Measurements from ENCODE around the gene LYPLAL1. TPM values are rescaled to one million over a fixed set of nuclear protein-coding genes. Genes with fewer than 3 reads are reported as not detected.
"Not testable (repeated sequence)": the region's sequence is repeated elsewhere in the genome, so short reads cannot be mapped to it uniquely, and the experiment has no call there.

Gene LYPLAL1
- total RNA-seq, 1 donor from 2014 or later = 15.8 TPM

GRCh38 chr1:219161371-219161770 is 12.3 kb upstream of the LYPLAL1 start:
- intact Hi-C loops (cut with micrococcal nuclease) = no loop called here

- intact Hi-C loops (cut with micrococcal nuclease) = no loop called here
Observed at GRCh38 chr1:219163401-219163954, 10.2 kb upstream of the LYPLAL1 start.

GRCh38 chr1:219171192-219171935 is 2.3 kb upstream of the LYPLAL1 start:
- intact Hi-C loops (cut with micrococcal nuclease) = loop anchor here (5.0 to 10.0 kb wide), 4 partner anchors 291 to 1539 kb away; partner anchors contain the start of genes GPATCH2, RAB3GAP2, SPATA17 and TGFB2

- intact Hi-C loops (cut with micrococcal nuclease) = loop anchor here (1.0 to 10.0 kb wide), 6 partner anchors 289 to 1541 kb away; partner anchors contain the start of genes EPRS1, GPATCH2, RAB3GAP2 and RRP15
Observed at GRCh38 chr1:219172821-219173220, 857 bp upstream of the LYPLAL1 start.

- intact Hi-C loops (cut with micrococcal nuclease) = loop anchor here (1.0 to 10.0 kb wide), 6 partner anchors 289 to 1541 kb away; partner anchors contain the start of genes EPRS1, GPATCH2, RAB3GAP2 and RRP15
Observed at GRCh38 chr1:219173434-219173757, 282 bp upstream of the LYPLAL1 start.

GRCh38 chr1:219174460-219175211 is 958 bp downstream of the LYPLAL1 start:
- intact Hi-C loops (cut with micrococcal nuclease) = loop anchor here (2.0 to 10.0 kb wide), 5 partner anchors 14 to 1542 kb away; partner anchors contain the start of genes GPATCH2, RAB3GAP2, SPATA17 and TGFB2

GRCh38 chr1:219175212-219175564 is 1.5 kb downstream of the LYPLAL1 start:
- intact Hi-C loops (cut with micrococcal nuclease) = loop anchor here (2.0 to 10.0 kb wide), 2 partner anchors 14 to 1100 kb away; partner anchors contain the start of gene RAB3GAP2

- intact Hi-C loops (cut with micrococcal nuclease) = loop anchor here (10.0 kb wide), 1 partner anchor 1099 kb away; the partner anchor contains the start of gene RAB3GAP2
Observed at GRCh38 chr1:219176168-219176567, 2.5 kb downstream of the LYPLAL1 start.

- intact Hi-C loops (cut with micrococcal nuclease) = loop anchor here (10.0 kb wide), 1 partner anchor 1097 kb away; the partner anchor contains the start of gene RAB3GAP2
Observed at GRCh38 chr1:219177363-219177762, 3.7 kb downstream of the LYPLAL1 start.

- intact Hi-C loops (cut with micrococcal nuclease) = loop anchor here (10.0 kb wide), 1 partner anchor 1097 kb away; the partner anchor contains the start of gene RAB3GAP2
Observed at GRCh38 chr1:219177940-219178339, 4.3 kb downstream of the LYPLAL1 start.

- intact Hi-C loops (cut with micrococcal nuclease) = loop anchor here (10.0 kb wide), 1 partner anchor 1096 kb away; the partner anchor contains the start of gene RAB3GAP2
Observed at GRCh38 chr1:219179293-219179692, 5.6 kb downstream of the LYPLAL1 start.

- intact Hi-C loops (cut with micrococcal nuclease) = no loop called here
Observed at GRCh38 chr1:219184337-219184736, 10.7 kb downstream of the LYPLAL1 start.

GRCh38 chr1:219185486-219186117 is 11.9 kb downstream of the LYPLAL1 start:
- intact Hi-C loops (cut with micrococcal nuclease) = no loop called here

GRCh38 chr1:219188331-219188803 is 14.7 kb downstream of the LYPLAL1 start:
- intact Hi-C loops (cut with micrococcal nuclease) = loop anchor here (2.0 kb wide), 1 partner anchor 14 kb away; no protein-coding TSS in a partner anchor

- intact Hi-C loops (cut with micrococcal nuclease) = loop anchor here (2.0 kb wide), 1 partner anchor 14 kb away; no protein-coding TSS in a partner anchor
Observed at GRCh38 chr1:219189021-219189824, 15.5 kb downstream of the LYPLAL1 start.

- intact Hi-C loops (cut with micrococcal nuclease) = loop anchor here (2.0 kb wide), 1 partner anchor 15 kb away; no protein-coding TSS in a partner anchor
Observed at GRCh38 chr1:219189952-219190351, 16.3 kb downstream of the LYPLAL1 start.

GRCh38 chr1:219190605-219191004 is 16.9 kb downstream of the LYPLAL1 start:
- intact Hi-C loops (cut with micrococcal nuclease) = no loop called here

- intact Hi-C loops (cut with micrococcal nuclease) = not testable (repeated sequence)
Observed at GRCh38 chr1:219195833-219196232, 22.2 kb downstream of the LYPLAL1 start.

GRCh38 chr1:219201656-219202055 is 28.0 kb downstream of the LYPLAL1 start:
- intact Hi-C loops (cut with micrococcal nuclease) = no loop called here

- intact Hi-C loops (cut with micrococcal nuclease) = no loop called here
Observed at GRCh38 chr1:219202567-219202966, 28.9 kb downstream of the LYPLAL1 start.
